Measurements from ENCODE around the gene ZNF496. TPM values are rescaled to one million over a fixed set of nuclear protein-coding genes. Genes with fewer than 3 reads are reported as not detected.

Gene ZNF496
- 15.4 to 19.3 TPM (median 17.7 TPM) in 5 replicates for total RNA-seq (2022; extraction: Qiagen RNA extraction; ENCODE audit: low read depth)

GRCh38 chr1:247331525-247332214 lies at the start of gene ZNF496:
TSS of gene ZNF496 (minus strand) at chr1:247331867. CDS start at chr1:247329578, 2,289 bp downstream.

DNA sequence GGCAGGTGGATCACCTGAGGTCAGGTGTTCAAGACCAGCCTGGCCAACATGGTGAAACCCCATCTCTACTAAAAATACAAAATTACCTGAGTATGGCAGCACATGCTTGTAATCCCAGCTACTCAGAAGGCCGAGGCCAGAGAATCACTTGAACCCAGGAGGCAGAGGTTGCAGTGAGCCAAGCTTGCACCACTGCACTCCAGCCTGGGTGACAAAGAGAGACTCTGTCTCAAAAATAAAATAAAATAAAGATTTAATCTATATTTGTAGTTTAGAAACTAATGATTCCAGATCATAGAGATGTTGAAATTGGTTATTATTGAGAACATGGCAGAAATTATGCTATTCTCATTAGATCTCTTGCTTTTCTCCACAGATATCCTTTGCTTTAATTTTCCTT lies 75.9 kb downstream of the ZNF496 start, which contains the start of gene VN1R5:
VN1R5 (plus strand) TSS at position 301 of the 400 bp plus-strand sequence.

Other genes with a start within 250 kb of the ZNF496 start
- 2.3 to 4.8 TPM (median 3.6 TPM) in 5 replicates for gene ZNF669, start 227.5 kb downstream of the ZNF496 start, total RNA-seq (2022; extraction: Qiagen RNA extraction; ENCODE audit: low read depth)
- gene ZNF124, start 159.8 kb downstream of the ZNF496 start, total RNA-seq (2022; extraction: Qiagen RNA extraction; ENCODE audit: low read depth): 4.0 to 6.0 TPM (median 4.6 TPM) in 5 replicates
- not detected in 5 replicates for gene VN1R5, start 75.8 kb downstream of the ZNF496 start, total RNA-seq (2022; extraction: Qiagen RNA extraction; ENCODE audit: low read depth)
- gene NLRP3, start 84.3 kb upstream of the ZNF496 start, total RNA-seq (2022; extraction: Qiagen RNA extraction; ENCODE audit: low read depth): not detected in 5 replicates
- gene OR2B11, start 126.2 kb upstream of the ZNF496 start, total RNA-seq (2022; extraction: Qiagen RNA extraction; ENCODE audit: low read depth): not detected in 5 replicates
- gene OR2C3, start 204.6 kb upstream of the ZNF496 start, total RNA-seq (2022; extraction: Qiagen RNA extraction; ENCODE audit: low read depth): not detected in 5 replicates
- not detected in 5 replicates for gene GCSAML, start 217.3 kb upstream of the ZNF496 start, total RNA-seq (2022; extraction: Qiagen RNA extraction; ENCODE audit: low read depth)

All from A549 treated with RU486 at 1 μM for 4 hours (cell line).